DMS153 (cell line): Measurements from ENCODE around the gene SUSD6.
A peak's percentile ranks its signal among the peaks of the same experiment; 100 is the strongest.

ENCODE experiments used
- DNase-seq: peaks from one replicate; lab custom pipeline; 2025; lab: John Stamatoyannopoulos, UW

Gene SUSD6

DNA sequence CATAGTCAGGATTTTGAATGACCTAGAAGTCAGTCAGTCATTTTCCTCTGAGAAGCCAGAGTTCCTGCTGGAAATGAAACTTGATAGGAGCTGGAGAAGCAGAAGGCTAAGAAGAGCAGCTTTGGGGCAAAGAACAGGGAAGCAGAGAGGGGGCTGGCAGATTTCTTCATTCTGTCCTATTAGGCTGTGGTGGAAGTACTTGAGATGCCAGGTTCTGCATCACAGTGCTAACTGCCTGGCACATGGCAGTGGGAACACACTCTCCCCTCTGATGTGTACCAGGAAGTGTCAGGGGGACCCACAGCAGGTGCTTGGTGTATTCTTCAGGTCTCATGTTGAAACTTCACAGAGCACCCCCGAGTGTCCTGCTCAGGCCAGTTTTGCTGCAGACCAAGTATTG lies 61.0 kb downstream of the SUSD6 start:
- no peak for DNase-seq

DNA sequence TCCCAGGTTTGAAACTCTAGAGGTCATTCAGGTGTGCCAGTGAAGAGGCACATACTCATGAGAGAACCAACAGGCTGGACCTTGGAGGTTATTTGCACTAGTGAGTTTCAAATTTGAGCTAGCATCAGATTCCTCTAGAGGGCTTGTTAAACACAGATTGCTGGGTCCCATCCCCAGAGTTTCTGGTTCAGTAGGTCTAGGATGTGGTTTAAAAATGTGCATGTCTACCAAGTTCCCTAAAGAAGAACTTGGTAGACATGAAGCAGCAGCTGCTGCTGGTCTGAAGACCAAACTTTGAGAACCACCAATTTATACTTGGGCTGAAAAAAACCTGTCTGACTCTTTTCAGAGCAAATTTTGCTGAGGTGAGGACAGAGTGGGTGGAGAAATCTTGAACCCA lies 61.7 kb downstream of the SUSD6 start:
- DNase-seq = no peak

GRCh38 chr14:69673578-69674305 lies 62.3 kb downstream of the SUSD6 start:
- DNase-seq = no peak

GRCh38 chr14:69674546-69675244 lies 63.3 kb downstream of the SUSD6 start:
- no peak for DNase-seq

DNA sequence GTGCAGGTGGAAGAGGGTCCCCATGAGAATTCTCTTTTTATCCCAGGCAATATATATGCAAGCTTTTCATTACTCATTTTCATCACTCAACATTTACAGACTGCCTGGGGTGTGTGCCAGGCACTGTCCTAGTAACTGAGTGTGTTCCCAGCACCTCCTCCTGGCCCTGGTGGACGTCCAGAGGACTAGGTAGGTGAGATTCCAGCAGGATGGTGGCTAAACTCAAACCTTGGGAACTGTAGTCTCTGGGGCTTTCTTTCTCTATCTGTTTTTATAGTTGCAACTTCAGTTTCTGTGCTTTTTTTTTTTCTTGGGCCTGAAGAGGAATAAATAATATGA lies 63.8 kb downstream of the SUSD6 start:
- DNase-seq = no peak

DNA sequence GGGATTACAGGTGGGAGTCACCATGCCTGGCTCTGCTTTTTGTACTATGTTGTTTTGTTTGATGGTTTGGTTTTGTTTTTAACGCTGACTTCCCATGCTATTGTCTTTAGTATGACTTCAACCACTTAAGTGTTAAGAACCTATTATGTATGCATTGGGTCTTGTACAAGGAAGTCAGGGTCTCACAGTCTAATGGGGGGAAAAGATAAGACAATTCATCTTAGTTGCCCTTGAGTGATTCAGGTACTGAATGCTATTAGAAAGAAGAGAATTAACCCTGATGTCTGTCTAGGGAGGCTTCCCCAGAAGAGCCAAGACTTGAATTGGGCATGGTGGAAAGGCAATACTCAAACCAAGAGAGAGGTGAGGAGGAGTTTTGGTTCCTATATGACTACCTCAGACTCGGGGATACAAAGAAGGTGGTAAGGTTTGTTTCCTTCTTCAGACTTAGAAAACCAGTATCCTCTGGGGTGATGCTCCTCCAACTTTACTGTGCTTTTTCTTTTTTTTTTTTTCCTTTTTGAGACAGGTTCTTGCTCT lies 64.6 kb downstream of the SUSD6 start:
- DNase-seq = no peak

DNA sequence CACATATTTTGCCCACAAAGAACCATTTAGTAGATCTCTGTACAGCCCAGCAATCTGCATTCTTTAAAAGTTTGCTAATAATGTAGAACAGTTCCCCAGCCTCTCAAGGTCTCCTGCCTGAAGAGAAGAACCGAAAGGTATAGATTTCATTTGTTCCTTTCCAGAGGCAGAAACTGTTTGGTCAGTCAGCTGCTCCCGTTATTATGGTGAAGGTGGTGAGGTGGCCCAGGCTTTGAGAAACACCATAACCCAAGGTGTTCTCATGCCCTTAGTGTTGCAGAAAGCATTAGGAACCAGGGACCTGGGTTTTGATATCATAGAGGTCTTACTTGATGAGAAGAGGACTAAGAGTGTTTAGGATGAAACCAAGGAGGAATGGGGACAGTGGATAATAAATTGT lies 65.3 kb downstream of the SUSD6 start:
- no peak for DNase-seq

GRCh38 chr14:69680297-69680696 lies 68.9 kb downstream of the SUSD6 start:
- DNase-seq = no peak

- DNase-seq = no peak
Observed at GRCh38 chr14:69682136-69682535, 70.7 kb downstream of the SUSD6 start.

DNA sequence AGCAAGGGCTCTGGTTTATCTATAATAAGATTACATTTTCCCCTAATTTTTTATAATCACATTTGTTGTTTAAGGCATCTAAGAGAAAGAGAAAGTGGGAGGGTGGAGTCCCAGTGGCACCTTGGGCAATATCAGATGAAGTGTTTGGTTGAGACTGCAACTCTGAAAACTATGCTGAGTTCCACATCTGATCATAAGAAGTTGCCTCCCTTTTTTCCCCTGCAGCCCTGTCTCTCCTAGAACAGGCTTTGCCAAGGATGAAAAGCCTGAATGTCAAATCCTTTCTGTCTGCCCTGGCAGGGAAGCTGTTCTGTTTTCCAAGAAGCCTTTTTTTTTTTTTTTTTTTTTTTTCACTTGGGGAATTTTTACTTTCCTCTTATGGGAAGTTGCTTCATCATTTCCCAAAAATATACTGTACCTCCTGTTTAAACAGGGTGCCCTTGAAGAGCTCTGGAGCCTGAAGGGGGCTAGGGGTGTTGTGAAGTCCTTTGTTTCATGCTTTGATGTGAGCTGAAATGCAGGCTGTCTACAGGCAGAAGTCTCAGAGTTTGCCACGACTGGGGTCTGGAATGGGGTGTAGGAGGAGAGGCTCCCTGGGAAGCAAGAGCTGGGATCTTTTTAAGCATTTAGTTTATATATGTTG lies 71.3 kb downstream of the SUSD6 start:
- DNase-seq = no peak

DNA sequence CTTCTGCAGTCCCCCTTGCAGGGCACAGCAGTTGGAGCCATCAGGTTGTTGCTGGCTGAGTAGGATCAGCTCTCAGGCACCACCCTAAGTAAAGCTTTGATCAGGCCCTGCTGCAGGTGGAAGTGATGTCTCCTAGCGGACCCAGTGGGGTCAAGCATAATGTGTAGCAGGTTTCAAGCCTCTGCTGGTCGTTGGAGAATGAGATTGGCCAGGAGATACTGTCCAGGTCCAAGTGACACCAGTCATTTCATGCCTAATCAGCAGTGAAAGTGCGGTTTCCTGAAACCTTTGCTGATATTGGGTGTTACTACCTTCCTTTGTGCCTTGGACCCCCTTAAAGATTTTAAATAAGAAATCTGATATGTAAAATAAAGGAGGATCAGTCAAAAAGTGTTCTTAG lies 72.6 kb downstream of the SUSD6 start:
- DNase-seq = no peak

DNA sequence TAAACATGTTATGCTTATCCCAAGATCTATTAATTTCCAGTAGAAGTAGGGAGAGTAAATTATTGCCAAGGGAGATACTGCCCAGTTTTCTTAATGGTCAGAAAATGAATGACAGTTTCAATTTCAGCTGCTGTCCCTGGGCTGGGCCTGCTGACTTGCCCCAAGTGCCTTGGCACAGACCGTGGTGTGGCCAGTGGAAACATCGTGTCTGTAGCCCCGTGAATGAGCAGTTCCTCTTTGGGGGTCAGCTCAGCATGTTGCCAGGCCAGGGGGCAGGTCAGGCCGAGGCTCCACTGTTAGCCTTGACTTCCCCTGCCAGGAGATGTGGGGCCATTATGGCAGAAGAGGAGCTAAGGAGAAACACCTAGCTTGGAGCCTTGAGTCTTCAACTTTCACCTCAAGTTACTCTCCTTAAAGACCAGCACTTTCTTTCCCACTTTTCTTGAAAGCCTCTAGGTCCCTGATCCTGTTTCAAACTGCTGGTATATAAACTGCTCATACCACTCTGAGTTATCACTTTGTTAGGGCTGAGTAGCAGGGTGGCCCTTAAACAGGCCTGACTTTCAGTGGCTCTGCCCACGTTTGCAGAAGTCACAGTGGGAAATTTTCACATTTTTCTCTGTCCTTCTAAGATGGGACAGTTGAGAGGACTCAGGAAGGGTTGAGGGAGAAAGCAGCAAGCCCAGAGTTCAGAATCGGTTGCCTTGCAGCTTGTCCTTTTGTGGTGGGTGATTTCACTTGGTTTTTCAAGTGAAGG lies 73.2 kb downstream of the SUSD6 start:
- no peak for DNase-seq

GRCh38 chr14:69685218-69685616 lies 73.8 kb downstream of the SUSD6 start:
- DNase-seq = peak; percentile 16

GRCh38 chr14:69685716-69686115 lies 74.3 kb downstream of the SUSD6 start:
- DNase-seq = peak; percentile 77

GRCh38 chr14:69687606-69688298 lies 76.4 kb downstream of the SUSD6 start:
- no peak for DNase-seq

DNA sequence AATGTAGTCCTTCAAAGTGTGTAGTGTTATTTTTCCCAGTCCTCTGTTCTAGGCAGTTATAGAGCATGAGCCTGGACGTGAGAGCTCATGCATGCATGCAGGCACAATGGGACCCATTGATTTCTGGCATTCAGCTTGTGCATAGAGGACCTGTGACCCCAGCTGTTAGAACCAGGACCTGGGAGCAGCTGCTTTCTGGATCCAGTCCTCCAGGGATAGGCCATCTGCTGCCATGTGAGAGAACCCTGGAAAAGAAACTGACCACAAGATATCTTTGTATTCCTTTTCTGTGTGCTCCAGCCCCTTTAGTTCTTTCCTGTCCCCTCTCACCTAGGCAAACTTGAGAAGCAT lies 76.9 kb downstream of the SUSD6 start:
- no peak for DNase-seq

DNA sequence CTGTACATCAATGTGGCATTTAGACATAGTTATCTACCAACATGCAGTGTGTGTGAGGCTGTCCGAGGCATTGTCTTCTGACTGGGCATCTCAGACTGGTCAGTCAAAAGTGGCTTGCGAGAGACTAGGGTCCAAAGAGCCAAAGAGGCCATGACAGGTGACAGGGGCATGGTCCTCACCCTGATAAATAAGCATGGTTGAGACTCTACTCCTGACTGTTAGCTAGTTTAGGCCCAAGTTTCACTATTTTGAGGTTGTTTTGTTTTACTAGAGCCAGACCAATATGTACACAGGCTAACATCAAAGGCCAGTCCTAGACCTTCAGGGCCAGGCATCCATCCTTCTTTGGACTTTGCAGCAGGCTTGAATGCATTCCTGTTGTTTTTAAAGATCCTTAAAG lies 78.6 kb downstream of the SUSD6 start:
- DNase-seq = no peak

- DNase-seq = no peak
Observed at GRCh38 chr14:69692594-69692993, 81.2 kb downstream of the SUSD6 start.

DNA sequence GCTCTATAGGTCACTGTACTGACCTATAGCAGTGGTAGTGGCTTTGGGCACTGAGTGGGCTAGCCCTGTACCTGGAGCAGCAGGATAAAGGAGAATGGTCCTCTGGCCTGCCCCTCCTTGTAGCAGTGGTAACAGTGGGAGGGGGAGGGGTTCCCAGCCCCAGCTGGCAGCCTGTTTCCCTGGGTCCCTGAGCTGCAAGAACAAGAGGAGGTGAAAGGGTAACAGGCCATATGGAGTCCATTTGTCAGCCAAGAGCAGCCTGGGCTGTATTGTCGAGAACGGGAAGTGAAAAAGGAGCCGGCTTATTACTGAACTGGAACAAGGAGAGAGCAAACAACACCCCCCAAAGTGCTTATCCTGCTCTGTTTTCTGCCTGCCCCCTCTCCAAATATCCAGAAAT lies 81.7 kb downstream of the SUSD6 start:
- DNase-seq = peak; percentile 67

DNA sequence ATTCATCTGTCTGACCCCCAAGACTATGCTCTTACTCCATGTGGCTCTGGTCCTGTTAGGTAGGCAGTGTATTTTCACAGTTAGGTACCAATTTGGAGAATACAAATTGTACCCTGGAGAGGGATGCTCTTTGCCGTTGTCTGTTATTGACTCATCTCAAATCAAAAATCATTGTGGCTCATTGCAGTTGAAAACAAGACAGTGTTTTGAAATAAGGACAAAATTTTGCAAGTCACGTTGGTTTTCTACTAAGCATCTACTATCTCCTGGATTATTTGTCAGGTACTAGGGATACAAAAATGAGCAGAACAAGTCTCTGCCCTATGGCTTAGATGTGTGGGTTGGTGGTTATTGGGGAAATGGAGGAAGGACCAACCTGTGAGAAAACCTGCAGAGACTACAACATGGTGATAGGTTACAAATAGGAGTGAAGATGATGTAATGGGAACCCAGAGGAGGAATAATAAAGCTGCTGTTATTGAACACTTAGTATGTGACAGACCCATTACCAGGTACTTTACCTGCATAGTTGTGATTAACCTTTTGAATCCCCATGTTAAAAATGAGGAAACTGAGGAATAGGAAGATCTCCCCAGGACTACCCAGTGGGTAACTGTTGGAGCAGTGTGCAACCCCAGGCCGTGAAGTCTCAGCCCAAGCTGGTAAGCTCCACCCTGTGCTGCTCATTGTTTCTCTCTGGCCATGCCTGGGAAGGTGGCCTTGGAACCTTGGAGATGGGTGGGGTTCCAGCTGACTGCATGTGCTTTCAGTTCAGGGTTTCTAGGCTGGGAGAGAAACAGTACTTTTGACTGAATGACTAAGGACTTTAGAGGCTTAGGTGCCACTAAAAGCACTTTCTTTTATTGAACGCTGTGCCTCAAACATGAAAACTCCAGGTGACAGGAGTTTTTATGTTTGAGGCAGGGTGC lies 82.7 kb downstream of the SUSD6 start:
- peak; percentile 25 for DNase-seq
